Measurements from ENCODE around the gene SIGLEC15.
"Not testable (repeated sequence)": the region's sequence is repeated elsewhere in the genome, so short reads cannot be mapped to it uniquely, and the experiment has no call there.

Gene SIGLEC15

DNA sequence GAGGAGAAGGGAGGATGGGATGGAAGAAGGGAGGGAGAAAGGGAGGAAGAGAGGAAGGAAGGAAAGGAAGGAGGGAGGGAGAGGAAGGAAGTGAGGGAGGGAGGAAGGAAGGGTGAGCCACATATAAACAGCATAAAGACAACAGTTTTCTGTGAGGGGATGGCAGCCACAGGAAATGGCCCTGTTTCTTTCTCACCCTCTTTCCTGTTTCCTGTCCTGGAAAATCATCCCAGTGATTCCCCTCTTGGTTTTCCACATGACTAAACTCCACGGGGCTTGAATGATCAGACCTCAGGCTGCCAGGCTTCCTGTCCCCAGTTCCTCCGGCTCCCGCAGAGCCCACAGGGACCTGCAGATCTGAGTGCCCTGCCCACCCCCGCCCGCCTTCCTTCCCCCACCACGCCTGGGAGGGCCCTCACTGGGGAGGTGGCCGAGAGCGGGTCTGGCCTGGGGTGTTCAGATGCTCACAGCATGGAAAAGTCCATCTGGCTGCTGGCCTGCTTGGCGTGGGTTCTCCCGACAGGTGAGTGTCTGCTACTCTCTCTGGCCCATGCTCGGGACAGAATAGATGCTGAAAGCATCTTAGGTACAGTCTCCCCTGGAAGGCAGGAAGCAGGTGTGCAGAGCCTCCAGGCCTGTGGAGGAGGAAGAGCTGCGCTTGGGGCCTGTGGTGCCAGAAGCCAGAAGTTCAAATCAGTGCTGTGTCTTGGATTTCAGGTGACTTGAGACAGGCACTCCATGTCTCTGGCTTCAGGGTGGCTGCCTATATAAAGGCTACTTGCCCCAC lies at the start of gene SIGLEC15:
Gene SIGLEC15, plus strand, starts transcription at position 418 of the 787 bp plus-strand sequence. Its CDS starts 54 bp downstream, at position 472.
- DNase-seq (ENCODE audit: low spot score) = no peak

- DNase-seq (ENCODE audit: low spot score) = no peak
These were observed 49.7 kb upstream of the SIGLEC15 start for GRCh38 chr18:45775743-45776142.

GRCh38 chr18:45777393-45777792 lies 48.1 kb upstream of the SIGLEC15 start:
- DNase-seq (ENCODE audit: low spot score) = no peak

DNA sequence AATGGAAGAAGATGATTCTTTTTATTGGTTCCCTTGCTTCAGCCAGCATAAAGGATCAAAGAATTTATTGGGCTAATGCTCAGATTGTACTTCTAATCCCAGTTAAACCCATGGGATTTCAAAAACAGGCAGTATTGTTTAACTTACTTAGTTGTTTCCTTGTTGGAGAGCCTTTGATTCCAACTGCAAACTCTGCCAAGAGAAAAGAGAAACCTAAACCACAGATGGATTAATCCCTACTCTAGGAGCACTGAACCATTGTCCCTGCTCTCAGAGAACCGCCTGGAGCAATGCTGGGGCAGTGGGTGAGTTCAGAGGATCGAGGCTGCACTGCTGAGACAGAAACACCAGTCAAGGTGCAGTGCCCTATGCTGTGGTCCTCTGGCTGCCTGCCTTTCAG lies 44.9 kb upstream of the SIGLEC15 start:
- DNase-seq (ENCODE audit: low spot score) = no peak

DNA sequence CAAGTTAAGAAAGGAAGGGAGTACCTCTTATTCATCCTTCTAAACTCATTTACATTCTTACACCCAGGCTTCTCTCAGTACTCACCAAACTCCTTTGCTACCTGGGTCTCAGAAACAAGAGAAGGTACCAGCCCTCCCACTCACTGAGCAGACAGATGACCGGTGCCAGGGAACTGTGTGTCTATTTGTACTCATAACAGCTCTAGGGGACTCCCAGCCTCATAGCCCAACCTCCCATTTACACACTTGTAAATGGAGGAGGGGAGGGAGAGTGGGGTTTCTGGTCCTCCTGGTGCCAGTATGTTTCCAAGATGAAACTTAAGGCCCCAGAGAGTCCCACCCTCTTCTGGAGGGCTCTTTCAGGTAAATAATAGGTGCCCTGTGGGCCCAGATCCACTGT lies 42.8 kb upstream of the SIGLEC15 start:
- DNase-seq (ENCODE audit: low spot score) = no peak

DNA sequence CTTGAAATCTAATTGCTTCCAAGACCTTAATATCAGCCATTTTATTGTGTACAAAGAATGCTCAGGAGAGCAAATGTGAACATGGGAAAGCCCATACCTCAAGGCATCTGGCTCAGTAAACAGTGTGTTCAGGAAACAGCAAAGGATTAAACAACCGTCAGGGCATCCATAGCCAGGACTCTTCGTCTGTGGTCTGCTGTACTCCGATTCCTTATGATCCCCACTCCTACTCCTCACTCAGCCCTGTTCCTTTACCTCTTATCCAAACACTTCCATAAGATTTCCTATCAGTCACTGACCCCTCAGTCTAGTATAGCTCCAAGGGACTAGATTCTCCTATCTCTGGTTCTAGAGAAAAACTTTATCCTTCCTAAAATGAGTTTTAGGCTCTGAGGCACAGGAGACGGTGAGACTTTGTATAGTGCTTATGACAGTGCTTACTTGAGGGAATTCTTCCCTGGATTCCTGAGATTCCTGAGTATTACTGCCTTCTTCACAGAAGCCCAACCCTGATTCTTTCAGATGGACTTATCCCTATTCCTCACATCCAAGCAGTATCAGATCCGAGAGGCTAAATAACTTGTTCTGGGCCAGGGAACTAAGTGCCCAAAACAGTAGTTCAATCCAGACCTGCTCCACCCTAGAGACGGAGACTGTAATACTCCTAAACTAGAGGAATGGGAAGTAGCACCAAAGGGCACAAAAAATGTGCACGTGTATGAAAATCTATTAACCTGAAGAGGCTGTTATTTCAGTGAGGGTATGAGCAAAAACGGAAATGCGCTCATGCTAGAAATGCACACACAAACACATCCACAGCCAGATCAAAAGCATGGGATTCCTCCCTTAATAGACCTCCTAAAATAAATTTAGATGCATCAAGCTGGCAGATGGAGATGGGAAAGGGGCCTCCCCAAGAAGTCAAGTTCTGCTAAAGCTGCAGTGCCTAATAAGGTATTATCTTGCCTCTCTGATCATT lies 42.1 kb upstream of the SIGLEC15 start:
- no peak for DNase-seq (ENCODE audit: low spot score)

DNA sequence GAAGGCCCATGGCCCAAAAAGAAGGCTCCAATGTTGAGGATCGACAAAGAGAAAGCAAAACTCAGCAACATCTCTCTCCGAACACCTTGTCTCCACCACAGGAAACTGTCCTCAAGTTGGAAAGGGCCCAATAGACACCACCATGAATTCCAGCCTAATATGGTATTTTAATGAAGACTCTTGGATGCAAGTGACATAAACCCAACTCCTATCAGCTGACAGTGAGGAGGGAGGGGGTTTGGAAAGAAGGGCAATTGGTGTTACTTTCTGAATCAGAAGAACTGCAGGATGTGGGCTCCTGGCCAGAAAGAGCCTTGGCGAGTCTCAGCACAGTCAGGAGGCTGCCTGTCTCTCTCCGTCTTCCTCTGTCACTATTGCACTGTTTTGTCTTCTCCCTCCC lies 40.3 kb upstream of the SIGLEC15 start:
- DNase-seq (ENCODE audit: low spot score) = no peak

- no peak for DNase-seq (ENCODE audit: low spot score)
These were observed 38.5 kb upstream of the SIGLEC15 start for GRCh38 chr18:45786941-45787340.

GRCh38 chr18:45787346-45787745 lies 38.1 kb upstream of the SIGLEC15 start:
- no peak for DNase-seq (ENCODE audit: low spot score)

- DNase-seq (ENCODE audit: low spot score) = no peak
These were observed 36.6 kb upstream of the SIGLEC15 start for GRCh38 chr18:45788861-45789260.

- DNase-seq (ENCODE audit: low spot score) = no peak
These were observed 32.8 kb upstream of the SIGLEC15 start for GRCh38 chr18:45792506-45793263.

DNA sequence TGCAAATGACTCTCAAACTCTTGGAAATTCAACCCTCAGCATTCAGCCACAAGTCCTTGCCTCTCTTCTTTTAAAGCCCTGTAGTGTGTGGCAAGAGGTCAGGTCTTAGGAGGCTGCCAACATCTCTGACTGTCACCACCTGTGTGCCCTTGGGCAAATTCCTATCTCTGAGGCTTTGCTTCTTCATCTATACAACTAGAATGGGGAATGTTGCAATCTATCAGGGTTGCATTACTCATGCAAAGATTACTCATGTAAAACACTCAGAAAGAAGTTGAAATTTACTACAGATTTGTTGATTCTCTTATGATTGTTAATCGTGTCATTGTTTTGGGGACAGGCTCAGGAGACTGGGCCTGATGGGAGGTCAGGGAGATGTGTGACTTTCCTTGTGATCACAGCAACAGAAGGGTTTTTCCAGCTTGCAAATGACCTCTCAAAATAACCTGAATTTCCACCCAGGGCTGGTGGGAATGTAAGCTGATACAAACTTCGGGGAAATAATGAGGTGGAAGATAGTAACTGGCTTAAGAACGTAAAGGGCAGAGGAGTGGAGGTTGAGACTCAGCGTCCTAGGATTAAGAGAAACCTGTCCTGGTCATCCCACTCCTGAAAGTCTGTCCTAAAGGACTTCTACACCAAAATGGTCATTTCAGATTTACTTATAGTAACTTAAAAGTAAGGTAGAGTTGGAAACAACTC lies 32.1 kb upstream of the SIGLEC15 start:
- no peak for DNase-seq (ENCODE audit: low spot score)

GRCh38 chr18:45801416-45802004 lies 24.0 kb upstream of the SIGLEC15 start:
- no peak for DNase-seq (ENCODE audit: low spot score)

DNA sequence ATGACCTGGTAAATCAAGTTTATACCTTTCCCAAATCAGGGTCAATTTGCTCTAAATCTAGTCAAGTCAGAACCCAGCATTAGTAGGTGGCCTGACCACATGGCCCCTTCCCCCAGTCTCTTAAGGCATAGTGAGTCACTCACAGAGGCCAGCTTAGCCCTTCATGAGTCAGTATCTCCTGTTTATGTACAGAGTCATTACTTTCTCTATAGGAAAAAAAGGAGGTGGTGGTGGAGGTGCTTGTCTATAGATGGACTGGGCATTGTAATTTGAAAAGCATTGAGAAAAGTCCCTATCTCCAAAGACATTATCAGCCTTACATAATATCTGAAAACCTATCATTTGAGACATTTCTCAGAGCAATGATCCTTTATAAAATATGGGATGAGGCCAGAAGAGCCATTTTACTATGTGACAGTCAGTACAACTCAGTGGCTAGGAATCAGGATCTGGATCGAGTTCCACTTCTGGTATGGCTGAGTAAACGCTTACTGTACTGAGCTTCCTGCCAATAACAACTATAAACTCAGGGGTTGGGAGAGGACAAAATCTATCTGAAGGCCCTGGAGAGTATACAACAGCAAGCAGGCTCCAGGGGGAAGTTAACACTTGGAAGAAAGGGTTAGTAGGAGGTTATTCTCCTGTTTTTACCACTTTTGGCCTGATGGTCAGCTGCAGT lies 22.5 kb upstream of the SIGLEC15 start:
- DNase-seq (ENCODE audit: low spot score) = no peak

GRCh38 chr18:45805551-45805950 lies 19.9 kb upstream of the SIGLEC15 start:
- DNase-seq (ENCODE audit: low spot score) = no peak

- DNase-seq (ENCODE audit: low spot score) = no peak
These were observed 19.2 kb upstream of the SIGLEC15 start for GRCh38 chr18:45806226-45806625.

GRCh38 chr18:45807144-45807543 lies 18.3 kb upstream of the SIGLEC15 start:
- DNase-seq (ENCODE audit: low spot score) = not testable (repeated sequence)

- not testable (repeated sequence) for DNase-seq (ENCODE audit: low spot score)
These were observed 10.7 kb upstream of the SIGLEC15 start for GRCh38 chr18:45814733-45815132.

DNA sequence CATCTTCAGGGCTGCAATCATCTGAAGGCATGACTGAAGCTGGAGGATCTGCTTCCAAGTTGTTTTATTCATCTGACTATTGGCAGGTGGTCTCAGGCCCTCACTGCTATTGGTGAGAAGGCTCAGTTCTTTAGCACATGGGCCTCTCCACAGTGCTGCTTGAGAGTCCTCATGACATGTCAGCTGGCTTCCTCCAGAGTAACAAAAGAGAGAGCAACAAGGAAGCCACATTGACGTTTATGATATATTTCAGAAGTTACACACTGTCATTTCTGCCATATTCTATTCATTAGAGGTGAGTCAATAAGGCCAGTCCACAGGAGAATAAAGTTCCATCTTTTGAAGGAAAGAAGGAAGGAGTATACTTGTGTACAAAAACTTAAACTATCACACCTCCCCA lies 7.9 kb upstream of the SIGLEC15 start:
- no peak for DNase-seq (ENCODE audit: low spot score)

DNA sequence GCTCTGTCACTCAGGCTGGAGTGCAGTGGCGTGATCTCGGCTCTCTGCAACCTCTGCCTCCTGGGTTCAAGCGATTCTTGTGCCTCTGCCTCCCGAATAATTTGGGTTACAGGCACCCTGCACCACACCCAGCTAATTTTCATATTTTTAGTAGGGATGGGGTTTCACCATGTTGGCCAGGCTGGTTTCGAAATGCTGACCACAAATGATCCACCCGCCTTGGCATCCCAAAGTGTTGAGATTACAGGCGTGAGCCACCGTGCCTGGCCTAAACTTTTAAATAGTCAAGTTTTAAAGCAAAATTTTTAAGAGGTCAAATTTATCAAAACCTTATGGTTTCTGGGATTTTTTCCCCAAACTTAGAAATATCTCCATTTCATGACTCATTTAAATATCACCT lies 6.7 kb upstream of the SIGLEC15 start:
- not testable (repeated sequence) for DNase-seq (ENCODE audit: low spot score)
